Measurements from ENCODE around the gene HLCS.
"Not testable (repeated sequence)": the region's sequence is repeated elsewhere in the genome, so short reads cannot be mapped to it uniquely, and the experiment has no call there.

Gene HLCS

GRCh38 chr21:36845790-36846189 is 120.7 kb downstream of the HLCS start:
- no peak for DNase-seq

GRCh38 chr21:36845070-36845469 is 121.4 kb downstream of the HLCS start:
- no peak for DNase-seq

GRCh38 chr21:36841866-36842265 is 124.6 kb downstream of the HLCS start:
- no peak for DNase-seq

GRCh38 chr21:36839735-36840134 is 126.7 kb downstream of the HLCS start:
- DNase-seq = no peak

GRCh38 chr21:36839123-36839522 is 127.3 kb downstream of the HLCS start:
- DNase-seq = no peak

GRCh38 chr21:36835383-36835795 is 131.1 kb downstream of the HLCS start:
- DNase-seq = no peak

- DNase-seq = no peak
Measured at GRCh38 chr21:36834192-36834591, 132.3 kb downstream of the HLCS start.

- no peak for DNase-seq
Measured at GRCh38 chr21:36830100-36830499, 136.4 kb downstream of the HLCS start.

- no peak for DNase-seq
Measured at GRCh38 chr21:36828891-36829515, 137.5 kb downstream of the HLCS start.

GRCh38 chr21:36828208-36828607 is 138.3 kb downstream of the HLCS start:
- no peak for DNase-seq

- DNase-seq = no peak
Measured at GRCh38 chr21:36825658-36826057, 140.8 kb downstream of the HLCS start.

GRCh38 chr21:36821032-36821299 is 145.5 kb downstream of the HLCS start:
- no peak for DNase-seq

- no peak for DNase-seq
Measured at GRCh38 chr21:36820176-36821031, 146.1 kb downstream of the HLCS start.

GRCh38 chr21:36817732-36818450 is 148.6 kb downstream of the HLCS start:
- DNase-seq = no peak

- DNase-seq = no peak
Measured at GRCh38 chr21:36816561-36817130, 149.8 kb downstream of the HLCS start.

GRCh38 chr21:36816026-36816425 is 150.4 kb downstream of the HLCS start:
- DNase-seq = not testable (repeated sequence)

- no peak for DNase-seq
Measured at GRCh38 chr21:36815284-36815683, 151.2 kb downstream of the HLCS start.

GRCh38 chr21:36813052-36813451 is 153.4 kb downstream of the HLCS start:
- no peak for DNase-seq

GRCh38 chr21:36811762-36812161 is 154.7 kb downstream of the HLCS start:
- DNase-seq = no peak

- DNase-seq = no peak
Measured at GRCh38 chr21:36810443-36810842, 156.0 kb downstream of the HLCS start.

GRCh38 chr21:36807422-36807928 is 159.0 kb downstream of the HLCS start:
- no peak for DNase-seq

GRCh38 chr21:36806103-36806502 is 160.4 kb downstream of the HLCS start:
- no peak for DNase-seq

GRCh38 chr21:36804874-36805611 is 161.4 kb downstream of the HLCS start:
- no peak for DNase-seq
